IMR-90 (cell line): Measurements from ENCODE around the gene NOSTRIN. TPM values are rescaled to one million over a fixed set of nuclear protein-coding genes. Genes with fewer than 3 reads are reported as not detected.

Experiments used
- ATAC-seq: fragments of 200-7000 bp; cut with Tn5 transposase; 2 replicates; pipeline ENCODE4 v1.9.1; 2020; ENCODE audit warnings: low read depth, mild to moderate bottlenecking, moderate library complexity
- BruUV-seq: library from RNA; stranded (reverse); fragments of 400-500 nt; replicated peaks from 2 replicates; lab custom pipeline; 2021; lab: Mats Ljungman, UMichigan
- CTCF ChIA-PET: fragments of 300-600 bp; formaldehyde crosslinking; extraction: SDS; loops from one replicate; lab custom pipeline; 2021; ENCODE audit warnings: antibody characterized with exemption; lab: Yijun Ruan, JAX
- POLR2A ChIA-PET: fragments of 300-600 bp; sonication (Branson Sonifier 250); formaldehyde crosslinking; loops from one replicate; lab custom pipeline; 2022; ENCODE audit warnings: antibody characterized with exemption; ENCODE audit not compliant: unreplicated experiment; lab: Charles Lee
- DNase-seq: peaks from one replicate; pipeline ENCODE4 v3.0.0; 2013
- H2AFZ ChIP-seq: replicated peaks from 2 replicates; pipeline ENCODE3; 2013; ENCODE audit warnings: low read length, mild to moderate bottlenecking; ENCODE audit not compliant: poor library complexity
- H2AK5ac ChIP-seq: 2 replicates; pipeline ENCODE4 v1.6.1; 2013; ENCODE audit warnings: low read depth, low read length, inconsistent platforms
- H2AK9ac ChIP-seq: replicated peaks from 2 replicates; pipeline ENCODE3; 2013; ENCODE audit warnings: mild to moderate bottlenecking, low read depth, low read length, moderate library complexity; ENCODE audit not compliant: poor library complexity
- H2BK120ac ChIP-seq: 2 replicates; pipeline ENCODE4 v1.6.1; 2013; ENCODE audit warnings: low read depth, low read length, inconsistent platforms
- H2BK15ac ChIP-seq: 3 replicates; pipeline ENCODE4 v1.6.1; 2013; ENCODE audit warnings: low read depth, low read length, inconsistent platforms
- H2BK20ac ChIP-seq: 2 replicates; pipeline ENCODE4 v1.6.1; 2013; ENCODE audit warnings: low read depth, mild to moderate bottlenecking, inconsistent platforms, low read length, moderate library complexity
- H2BK5ac ChIP-seq: 2 replicates; pipeline ENCODE4 v1.6.1; 2013; ENCODE audit warnings: mild to moderate bottlenecking, low read depth, low read length, inconsistent platforms; ENCODE audit not compliant: poor library complexity, severe bottlenecking
- H3K14ac ChIP-seq: replicated peaks from 2 replicates; pipeline ENCODE4 v1.6.1; 2013; ENCODE audit warnings: low read depth, low read length, inconsistent platforms
- H3K18ac ChIP-seq: 2 replicates; pipeline ENCODE4 v1.6.1; 2013; ENCODE audit warnings: low read depth, low read length, control low read depth
- H3K23ac ChIP-seq: 2 replicates; pipeline ENCODE4 v1.6.1; 2013; ENCODE audit warnings: low read depth, low read length, inconsistent platforms
- H3K27ac ChIP-seq: 2 replicates; pipeline ENCODE4 v1.5.1; 2013; ENCODE audit warnings: mild to moderate bottlenecking, control low read depth, low read length; ENCODE audit not compliant: insufficient read depth
- H3K27me3 ChIP-seq: 2 replicates; pipeline ENCODE4 v1.6.1; 2013; ENCODE audit warnings: low read length; ENCODE audit not compliant: control insufficient read depth, insufficient read depth
- H3K36me3 ChIP-seq: 2 replicates; pipeline ENCODE4 v1.6.1; 2013; ENCODE audit warnings: low read length, mixed read lengths; ENCODE audit not compliant: control insufficient read depth, insufficient read depth
- H3K4ac ChIP-seq: 2 replicates; pipeline ENCODE4 v1.6.1; 2013; ENCODE audit warnings: low read depth, low read length, inconsistent platforms
- H3K4me1 ChIP-seq: 2 replicates; pipeline ENCODE4 v1.6.1; 2013; ENCODE audit warnings: low read length, mixed read lengths; ENCODE audit not compliant: control insufficient read depth, insufficient read depth
- H3K4me2 ChIP-seq: 2 replicates; pipeline ENCODE4 v1.6.1; 2013; ENCODE audit warnings: low read depth, mild to moderate bottlenecking, control low read depth, low read length, moderate library complexity
- H3K4me3 ChIP-seq: 2 replicates; pipeline ENCODE4 v1.5.1; 2013; ENCODE audit warnings: low read depth, mild to moderate bottlenecking, control low read depth, low read length, moderate library complexity; ENCODE audit not compliant: insufficient read depth
- H3K56ac ChIP-seq: 2 replicates; pipeline ENCODE4 v1.6.1; 2013; ENCODE audit warnings: low read length, inconsistent platforms; ENCODE audit not compliant: insufficient read depth; ENCODE audit errors: extremely low read depth
- H3K79me1 ChIP-seq, 2 experiments: 2 replicates each; pipeline ENCODE4 v1.6.1; 2013; ENCODE audit warnings: low read length in 2 of 2, inconsistent platforms in 1 of 2, low read depth in 1 of 2
- H3K9ac ChIP-seq: 2 replicates; pipeline ENCODE4 v1.6.1; 2013; ENCODE audit warnings: low read depth, low read length, control low read depth
- H3K9me1 ChIP-seq: 2 replicates; pipeline ENCODE4 v1.6.1; 2013; ENCODE audit warnings: low read length, inconsistent platforms; ENCODE audit not compliant: insufficient read depth
- H3K9me3 ChIP-seq: 2 replicates; pipeline ENCODE4 v1.6.1; 2013; ENCODE audit warnings: low read length; ENCODE audit not compliant: control insufficient read depth, insufficient read depth
- H4K20me1 ChIP-seq: 2 replicates; pipeline ENCODE4 v1.6.1; 2013; ENCODE audit warnings: low read length, inconsistent platforms; ENCODE audit not compliant: insufficient read depth
- H4K5ac ChIP-seq: 2 replicates; pipeline ENCODE4 v1.6.1; 2013; ENCODE audit warnings: mild to moderate bottlenecking, low read depth, low read length, control low read depth
- H4K8ac ChIP-seq, 2 experiments: 2 replicates each; pipeline ENCODE4 v1.6.1; 2013; ENCODE audit warnings: low read depth in 2 of 2, low read length in 2 of 2, control low read depth in 1 of 2, inconsistent platforms in 1 of 2
- H4K91ac ChIP-seq: 2 replicates; pipeline ENCODE4 v1.6.1; 2013; ENCODE audit warnings: low read depth, low read length, inconsistent platforms; ENCODE audit not compliant: insufficient read depth
- BHLHE40 ChIP-seq: fragments of 150-350 bp; IDR thresholded peaks from 2 replicates; pipeline ENCODE4 v1.6.1; 2016; ENCODE audit warnings: mild to moderate bottlenecking, low read depth, low read length
- CEBPB ChIP-seq: IDR thresholded peaks from 2 replicates; pipeline ENCODE4 v1.6.1; 2012; ENCODE audit warnings: low read depth, low read length, improper control_type of control experiment
- CHD1 ChIP-seq: IDR thresholded peaks from 2 replicates; pipeline ENCODE4 v1.6.1; 2012; ENCODE audit warnings: low read depth, low read length, improper control_type of control experiment
- FOS ChIP-seq: fragments of 150-350 bp; IDR thresholded peaks from 2 replicates; pipeline ENCODE4 v1.6.1; 2016; ENCODE audit warnings: low read depth, low read length
- MAFK ChIP-seq: IDR thresholded peaks from 2 replicates; pipeline ENCODE4 v1.6.1; 2012; ENCODE audit warnings: low read depth, low read length, improper control_type of control experiment
- MAZ ChIP-seq: IDR thresholded peaks from 2 replicates; pipeline ENCODE4 v1.6.1; 2012; ENCODE audit warnings: low read depth, mild to moderate bottlenecking, low read length, improper control_type of control experiment, moderate library complexity, borderline replicate concordance
- MXI1 ChIP-seq: IDR thresholded peaks from 2 replicates; pipeline ENCODE4 v1.6.1; 2012; ENCODE audit warnings: low read depth, mild to moderate bottlenecking, low read length, moderate library complexity, borderline replicate concordance
- NFE2L2 ChIP-seq: fragments of 150-350 bp; IDR thresholded peaks from 2 replicates; pipeline ENCODE4 v1.6.1; 2016; ENCODE audit warnings: low read depth, mild to moderate bottlenecking, low read length
- POLR2A ChIP-seq: IDR thresholded peaks from 2 replicates; pipeline ENCODE4 v1.6.1; 2012; ENCODE audit warnings: mild to moderate bottlenecking, low read depth, low read length
- RAD21 ChIP-seq: IDR thresholded peaks from 2 replicates; pipeline ENCODE4 v1.6.1; 2012; ENCODE audit warnings: low read length, improper control_type of control experiment
- RCOR1 ChIP-seq: IDR thresholded peaks from 2 replicates; pipeline ENCODE4 v1.6.1; 2012; ENCODE audit warnings: mild to moderate bottlenecking, low read length, improper control_type of control experiment; ENCODE audit not compliant: insufficient replicate concordance
- RFX5 ChIP-seq: IDR thresholded peaks from 2 replicates; pipeline ENCODE4 v1.8.0; 2012; ENCODE audit warnings: low read depth, mild to moderate bottlenecking, low read length, moderate library complexity
- SMC3 ChIP-seq: fragments of 150-350 bp; IDR thresholded peaks from 2 replicates; pipeline ENCODE4 v1.6.1; 2016; ENCODE audit warnings: low read depth, mild to moderate bottlenecking, antibody characterized with exemption, low read length, moderate library complexity
- USF2 ChIP-seq: fragments of 150-350 bp; IDR thresholded peaks from 2 replicates; pipeline ENCODE4 v1.6.1; 2017; ENCODE audit warnings: mild to moderate bottlenecking, antibody characterized with exemption, low read length, low read depth
- WGBS, 2 experiments: methylation state at CpG; one replicate each; pipeline versions ENCODE4 v1.1.5 to v1.1.7; 2013; ENCODE audit warnings: missing lambda C conversion rate in 2 of 2; ENCODE audit not compliant: insufficient read length in 1 of 2; ENCODE audit errors: extremely low coverage in 2 of 2; 5-methylcytosine and 5-hydroxymethylcytosine counted together
- dilution Hi-C: fragments of 300-500 bp; cut with HindIII; formaldehyde crosslinking; loops from one replicate; pipeline ENCODE4 v1.14.3; 2018; ENCODE audit warnings: low sequenced_read_pairs; ENCODE audit not compliant: unreplicated experiment
- in situ Hi-C: fragments of 300-500 bp; cut with MboI; formaldehyde crosslinking; loops from 3 replicates; pipeline ENCODE4 v1.14.3; 2019; ENCODE audit warnings: low sequenced_read_pairs, inconsistent platforms, mixed read lengths
- intact Hi-C: fragments of 100-400 bp; cut with micrococcal nuclease; formaldehyde crosslinking; loops from 2 replicates; pipeline ENCODE4 v1.10.0; 2022
- polyA plus RNA-seq, 3 experiments: library from polyadenylated mRNA; depleted of rRNA; stranded (reverse); fragments of >200 nt; gene quantifications; 2 replicates each; pipeline ENCODE4 v1.2.3, GENCODE V29; 2012; ENCODE audit warnings: low replicate concordance in 1 of 3
- total RNA-seq: library from RNA; depleted of rRNA; stranded (reverse); fragments of >200 nt; gene quantifications from 2 replicates; pipeline ENCODE4 v1.2.3, GENCODE V29; 2012
- TF ChIP-seq, protein P1 (sequence below): fragments of 150-350 bp; IDR thresholded peaks from 2 replicates; pipeline ENCODE4 v1.6.1; 2016; ENCODE audit warnings: low read depth, mild to moderate bottlenecking, low read length, moderate library complexity, borderline replicate concordance
- TF ChIP-seq, protein P2 (sequence below): conservative IDR thresholded peaks from 2 replicates; pipeline ENCODE4 v1.5.1; 2012; ENCODE audit warnings: mild to moderate bottlenecking, low read depth, low read length, improper control_type of control experiment

NOSTRIN gene
- total and polyA plus RNA-seq, 2 of the 4 experiments (the other 2 are of a cell fraction) = 0.15 to 0.18 TPM

GRCh38 chr2:168855601-168856000 lies 53.2 kb downstream of the NOSTRIN start:
- Histone ChIP-seq H4K8ac (no peak overlapping the region), H3K27ac (no peak overlapping the region), H2AFZ (no peak overlapping the region), H4K91ac (no peak overlapping the region), H2AK9ac (no peak overlapping the region), H3K9ac (no peak overlapping the region), H2BK20ac (no peak overlapping the region), H3K36me3 (no peaks in the 10 kb centered on the region), H3K4me2 (no peak overlapping the region), H3K23ac (no peak overlapping the region), H2BK5ac (no peak overlapping the region), H3K9me3 (no peaks in the 10 kb centered on the region), H3K4ac (no peak overlapping the region), H3K9me1 (no peaks in the 10 kb centered on the region), H3K56ac (no peak overlapping the region), H3K18ac (no peak overlapping the region), H2BK120ac (no peak overlapping the region), H3K4me3 (no peak overlapping the region), H4K5ac (no peak overlapping the region), H3K4me1 (peaks cover 1% of the 10 kb centered on the region; the same call in 1 of the 2 replicates), H3K27me3 (no peaks in the 10 kb centered on the region), H3K79me1 (no peaks in the 10 kb centered on the region), H4K20me1 (no peaks in the 10 kb centered on the region), H2AK5ac (no peak overlapping the region), H2BK15ac (no peak overlapping the region), H3K14ac (no peak overlapping the region)
- intact Hi-C loops = no loop called here
- in situ Hi-C loops = no loop called here
- WGBS, 2 experiments = 100% methylated on average over 1 of the region's 3 CpGs; no CpG with 5 or more reads in 1 of the 2 experiments
- POLR2A ChIA-PET = no interaction called here
- BruUV-seq = no TSS peak
- no peak for TF ChIP-seq RAD21
- TF ChIP-seq POLR2A = no peak
- TF ChIP-seq, protein P1, sequence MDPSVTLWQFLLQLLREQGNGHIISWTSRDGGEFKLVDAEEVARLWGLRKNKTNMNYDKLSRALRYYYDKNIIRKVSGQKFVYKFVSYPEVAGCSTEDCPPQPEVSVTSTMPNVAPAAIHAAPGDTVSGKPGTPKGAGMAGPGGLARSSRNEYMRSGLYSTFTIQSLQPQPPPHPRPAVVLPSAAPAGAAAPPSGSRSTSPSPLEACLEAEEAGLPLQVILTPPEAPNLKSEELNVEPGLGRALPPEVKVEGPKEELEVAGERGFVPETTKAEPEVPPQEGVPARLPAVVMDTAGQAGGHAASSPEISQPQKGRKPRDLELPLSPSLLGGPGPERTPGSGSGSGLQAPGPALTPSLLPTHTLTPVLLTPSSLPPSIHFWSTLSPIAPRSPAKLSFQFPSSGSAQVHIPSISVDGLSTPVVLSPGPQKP = no peak
- TF ChIP-seq MAFK = no peak
- no peak for TF ChIP-seq CEBPB
- no peak for TF ChIP-seq SMC3
- no peak for TF ChIP-seq RFX5
- no peak for TF ChIP-seq FOS
- TF ChIP-seq CHD1 = no peak
- no peak for TF ChIP-seq RCOR1
- no peak for TF ChIP-seq NFE2L2
- TF ChIP-seq MAZ = no peak
- TF ChIP-seq, protein P2, sequence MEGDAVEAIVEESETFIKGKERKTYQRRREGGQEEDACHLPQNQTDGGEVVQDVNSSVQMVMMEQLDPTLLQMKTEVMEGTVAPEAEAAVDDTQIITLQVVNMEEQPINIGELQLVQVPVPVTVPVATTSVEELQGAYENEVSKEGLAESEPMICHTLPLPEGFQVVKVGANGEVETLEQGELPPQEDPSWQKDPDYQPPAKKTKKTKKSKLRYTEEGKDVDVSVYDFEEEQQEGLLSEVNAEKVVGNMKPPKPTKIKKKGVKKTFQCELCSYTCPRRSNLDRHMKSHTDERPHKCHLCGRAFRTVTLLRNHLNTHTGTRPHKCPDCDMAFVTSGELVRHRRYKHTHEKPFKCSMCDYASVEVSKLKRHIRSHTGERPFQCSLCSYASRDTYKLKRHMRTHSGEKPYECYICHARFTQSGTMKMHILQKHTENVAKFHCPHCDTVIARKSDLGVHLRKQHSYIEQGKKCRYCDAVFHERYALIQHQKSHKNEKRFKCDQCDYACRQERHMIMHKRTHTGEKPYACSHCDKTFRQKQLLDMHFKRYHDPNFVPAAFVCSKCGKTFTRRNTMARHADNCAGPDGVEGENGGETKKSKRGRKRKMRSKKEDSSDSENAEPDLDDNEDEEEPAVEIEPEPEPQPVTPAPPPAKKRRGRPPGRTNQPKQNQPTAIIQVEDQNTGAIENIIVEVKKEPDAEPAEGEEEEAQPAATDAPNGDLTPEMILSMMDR = no peak
- no peak for TF ChIP-seq BHLHE40
- TF ChIP-seq MXI1 = no peak
- TF ChIP-seq USF2 = no peak
- ATAC-seq (no peak), DNase-seq (no peak)
- CTCF ChIA-PET = no interaction called here
- dilution Hi-C loops = no loop called here
